GM21367 (cell line): ENCODE results near the gene MYLK4.

Experiments used
- ATAC-seq: cut with Tn5 transposase; IDR thresholded peaks from one replicate; pipeline ENCODE4 v1.9.1; 2021; ENCODE audit not compliant: unreplicated experiment

Gene MYLK4

DNA sequence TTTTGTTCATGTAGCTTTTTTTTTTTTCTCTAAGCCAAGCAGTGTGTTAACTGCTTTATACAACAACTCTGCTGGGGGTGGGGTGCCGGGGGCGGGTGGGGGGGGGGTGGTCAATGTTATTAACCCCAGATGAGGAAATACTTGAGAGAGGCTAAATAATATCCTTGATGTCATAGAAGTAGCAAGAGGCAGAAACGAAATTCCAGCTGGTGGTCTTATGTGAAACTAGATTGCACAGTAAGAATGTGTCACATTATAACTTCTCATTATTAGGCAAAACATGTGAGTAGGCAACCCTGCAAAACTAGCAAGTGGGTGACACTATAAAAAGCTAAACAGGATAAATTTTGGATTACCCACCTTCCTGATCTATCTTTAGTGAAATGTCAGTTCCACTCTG lies 12.8 kb downstream of the MYLK4 start:
- ATAC-seq = no peak

DNA sequence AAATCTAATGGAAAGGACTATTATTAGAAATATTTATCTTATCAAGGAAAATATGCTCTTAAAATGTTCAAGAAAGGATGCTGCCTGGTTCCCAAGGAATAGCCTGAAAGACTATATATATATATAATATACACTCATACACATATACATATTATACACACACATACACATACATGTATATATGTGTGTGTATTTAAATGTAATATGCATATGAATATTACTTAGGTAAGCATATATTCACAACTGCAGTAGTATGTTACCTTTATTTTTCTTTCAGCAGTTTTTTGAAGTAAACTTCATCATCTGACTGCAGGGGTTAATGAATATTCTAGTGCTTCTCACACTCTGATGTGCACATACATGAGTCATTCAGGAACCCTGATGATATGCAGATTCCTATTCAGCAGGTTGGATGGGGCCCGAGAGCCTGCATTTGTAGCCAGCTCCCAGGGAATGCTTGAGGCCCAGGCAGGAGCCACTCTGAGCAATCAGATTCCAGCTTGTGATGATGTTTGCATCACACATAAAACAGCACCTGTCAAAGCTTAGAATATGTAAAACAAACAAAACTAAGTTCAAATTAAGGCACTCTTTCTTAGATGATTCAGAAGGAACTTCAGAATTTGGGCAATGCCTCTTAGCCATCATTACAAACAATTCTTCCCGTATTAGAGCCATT lies 16.1 kb downstream of the MYLK4 start:
- ATAC-seq = no peak

DNA sequence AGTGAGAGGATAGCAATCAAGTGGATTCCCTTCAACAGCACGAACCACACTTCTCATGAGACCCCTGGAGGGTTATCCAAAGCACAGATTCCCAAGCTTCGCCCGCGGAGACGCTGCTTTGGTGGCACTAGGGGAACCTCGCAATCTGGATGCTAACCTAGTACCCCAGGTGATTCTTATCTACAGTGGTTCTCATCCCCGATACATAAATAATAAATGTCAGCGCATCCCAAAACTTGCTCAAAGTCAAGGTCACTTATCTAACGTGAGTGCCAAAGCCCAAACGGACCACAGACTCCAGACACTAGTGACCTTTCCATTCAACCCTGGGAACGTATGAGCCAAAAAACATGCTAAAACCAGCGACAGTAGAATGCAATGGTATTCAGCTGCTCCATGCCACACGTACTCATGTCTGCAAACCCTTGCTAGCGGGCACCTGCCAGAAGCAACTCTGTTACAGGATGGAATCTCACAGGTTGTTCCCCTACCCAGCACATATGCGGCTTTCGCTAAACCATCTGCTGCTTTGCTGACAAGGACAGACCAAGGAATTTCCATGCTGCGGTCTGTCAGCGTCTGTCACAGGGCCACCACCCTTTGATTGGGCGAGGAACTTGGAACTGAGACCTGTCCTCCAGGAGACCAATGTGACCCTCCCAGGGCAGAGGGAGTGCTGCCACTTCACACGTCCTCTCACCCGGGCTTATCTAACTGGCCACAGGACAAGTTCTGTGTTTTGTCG lies 16.8 kb downstream of the MYLK4 start:
- ATAC-seq = peak; percentile 6

DNA sequence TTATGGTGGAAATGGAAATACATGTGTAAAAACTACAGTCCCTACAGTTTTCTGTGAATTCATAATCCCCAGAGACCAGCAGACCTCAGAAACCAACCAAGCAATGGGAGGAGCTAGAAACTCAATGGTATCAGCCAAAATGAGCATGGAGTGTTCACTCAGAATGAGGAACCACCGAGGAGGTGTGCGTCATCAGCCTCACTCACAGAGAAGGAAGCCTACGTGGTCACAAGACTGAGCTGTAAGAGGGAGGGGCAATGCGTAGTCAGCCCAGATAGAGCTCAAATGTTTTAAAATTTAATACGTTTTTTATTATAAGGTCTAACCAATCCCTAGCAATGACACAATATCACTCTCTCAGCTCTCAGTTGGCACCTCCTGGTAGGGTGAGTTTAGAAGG lies 17.4 kb downstream of the MYLK4 start:
- peak; percentile 91 for ATAC-seq

DNA sequence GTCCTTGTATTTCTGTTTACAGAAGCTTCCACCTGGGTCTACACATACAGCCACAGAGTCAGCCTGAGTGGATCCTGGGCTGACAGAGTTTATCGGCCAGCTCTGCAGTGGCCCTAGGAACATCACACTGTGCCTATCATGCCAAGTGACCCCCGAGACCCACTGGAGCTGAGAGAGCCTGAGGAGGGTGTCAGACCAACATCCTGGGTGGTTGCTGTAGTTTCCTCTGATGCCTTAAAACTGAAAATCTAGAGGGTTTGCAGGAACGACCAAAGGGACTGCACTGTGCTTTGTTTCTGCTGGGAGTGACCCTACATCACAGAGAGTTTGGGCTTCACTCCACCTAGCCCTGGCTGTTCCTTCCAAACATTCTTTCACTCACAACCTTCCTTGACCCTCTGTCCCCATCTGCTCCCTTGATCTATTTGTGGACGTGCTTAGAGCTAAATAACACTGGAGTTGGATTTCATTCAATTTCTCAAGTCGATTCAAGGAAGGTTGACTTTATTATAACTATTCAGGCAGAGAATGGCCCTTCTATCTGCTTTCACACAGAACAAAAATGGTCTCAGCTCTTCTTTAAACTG lies 18.1 kb downstream of the MYLK4 start:
- ATAC-seq = no peak

DNA sequence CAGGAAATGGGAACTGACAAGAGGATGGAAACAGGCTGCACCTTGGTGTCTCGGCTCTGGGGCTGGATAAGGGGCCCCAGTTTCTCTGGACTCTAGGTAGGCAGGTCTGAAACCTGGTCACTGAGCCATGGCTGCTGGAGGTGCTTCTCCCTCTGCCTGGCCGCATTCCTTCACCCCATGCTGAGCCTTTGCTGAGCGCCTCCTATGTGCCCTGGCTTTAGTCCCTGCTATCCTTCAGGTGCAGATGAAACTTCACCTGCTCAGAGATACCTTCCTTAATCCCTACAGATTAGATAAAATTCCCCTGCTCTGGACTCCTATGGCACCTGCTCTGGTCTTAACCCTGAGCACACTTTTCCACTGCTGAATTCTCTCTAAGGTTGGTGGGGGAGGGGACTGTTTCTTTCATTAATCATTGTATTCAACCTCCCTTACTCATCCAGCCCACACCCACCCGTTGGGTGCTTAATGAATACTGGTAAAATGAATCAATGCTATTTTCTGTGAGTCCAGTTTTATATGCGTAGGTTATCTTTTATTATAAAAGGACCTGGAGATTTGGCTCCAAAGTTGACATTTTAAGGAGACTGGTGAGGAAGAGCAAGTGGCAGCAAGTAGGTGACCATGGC lies 19.3 kb downstream of the MYLK4 start:
- no peak for ATAC-seq

DNA sequence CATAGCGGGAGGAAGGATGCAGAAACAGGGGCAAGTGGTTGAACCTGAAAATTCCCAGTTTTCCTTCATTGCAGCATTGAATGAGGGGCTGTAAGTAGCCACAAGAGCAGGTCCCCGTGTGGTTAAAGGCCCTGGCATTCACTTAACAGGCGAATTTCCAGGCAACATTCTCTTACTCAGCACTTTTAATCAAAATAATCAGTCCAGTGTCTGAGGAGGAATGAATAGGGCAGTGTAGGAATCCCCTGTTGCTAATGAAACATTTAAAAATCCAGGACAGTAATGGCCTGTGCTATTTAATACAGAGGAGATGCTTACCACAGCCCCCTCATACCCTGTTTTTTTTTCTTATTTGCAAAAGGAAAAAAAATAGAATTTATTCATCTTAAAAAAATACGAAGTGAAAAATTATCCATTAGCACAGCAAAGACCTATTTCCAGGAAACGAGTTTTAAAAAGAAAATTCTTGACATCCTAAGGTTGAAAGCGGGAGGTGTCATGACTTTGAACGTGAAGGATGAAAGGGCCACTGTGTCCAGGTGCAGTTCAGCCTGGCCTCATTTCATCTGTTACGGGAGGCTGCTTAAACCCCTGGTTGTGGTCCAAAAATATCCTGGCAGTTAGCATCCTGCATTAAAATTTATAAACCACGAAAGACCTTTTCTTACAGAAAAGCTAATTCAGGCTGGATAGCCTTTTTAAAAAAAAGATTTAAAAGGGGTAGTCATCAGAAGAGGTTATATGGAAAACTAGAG lies 20.2 kb downstream of the MYLK4 start:
- ATAC-seq = no peak

DNA sequence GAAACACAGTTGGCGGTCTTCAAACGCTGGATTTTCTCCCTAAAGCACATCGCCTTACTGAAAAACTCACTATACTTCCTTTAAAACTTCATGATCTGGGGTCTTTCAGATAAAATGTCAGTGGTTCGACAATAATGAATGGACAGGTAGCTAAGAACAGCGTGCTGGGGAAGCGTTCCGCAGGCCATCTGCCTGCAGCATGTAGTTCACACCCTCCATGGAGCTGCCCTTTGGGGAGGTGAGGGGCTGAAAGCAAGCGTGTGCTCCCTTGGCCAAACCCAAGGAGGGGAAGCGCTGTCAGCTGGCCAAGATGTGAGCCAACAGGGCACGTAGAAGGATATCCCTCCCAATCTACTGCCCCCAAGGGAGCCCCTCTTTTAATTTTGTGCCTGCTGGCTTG lies 20.8 kb downstream of the MYLK4 start:
- ATAC-seq = no peak

DNA sequence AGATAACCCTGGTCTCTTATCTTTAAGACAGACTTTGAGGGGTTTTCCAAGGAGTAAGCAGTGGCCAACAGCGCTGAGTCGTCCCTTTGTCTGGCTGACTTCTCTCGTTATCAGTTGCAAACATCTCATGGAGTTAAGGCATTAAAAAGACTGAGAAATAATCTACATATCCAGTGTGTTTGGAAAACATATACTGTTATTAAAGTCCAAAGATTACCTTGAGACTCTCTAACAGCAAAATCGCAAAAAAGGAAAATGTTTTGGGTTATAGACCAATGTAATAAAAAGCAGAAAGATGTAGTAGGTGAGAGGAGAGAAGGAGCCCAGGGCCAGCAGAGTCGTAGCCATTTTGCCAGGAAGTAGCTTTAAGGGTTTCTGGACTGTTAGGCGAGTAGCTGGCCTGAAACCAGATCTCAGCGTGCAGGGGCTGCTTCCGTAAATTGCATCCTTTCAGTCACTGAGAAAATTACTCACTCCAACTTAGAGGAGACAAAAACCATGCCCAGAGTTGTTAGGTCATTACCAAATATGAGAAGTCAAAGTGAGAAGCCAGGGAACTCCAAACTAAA lies 24.6 kb downstream of the MYLK4 start:
- no peak for ATAC-seq

DNA sequence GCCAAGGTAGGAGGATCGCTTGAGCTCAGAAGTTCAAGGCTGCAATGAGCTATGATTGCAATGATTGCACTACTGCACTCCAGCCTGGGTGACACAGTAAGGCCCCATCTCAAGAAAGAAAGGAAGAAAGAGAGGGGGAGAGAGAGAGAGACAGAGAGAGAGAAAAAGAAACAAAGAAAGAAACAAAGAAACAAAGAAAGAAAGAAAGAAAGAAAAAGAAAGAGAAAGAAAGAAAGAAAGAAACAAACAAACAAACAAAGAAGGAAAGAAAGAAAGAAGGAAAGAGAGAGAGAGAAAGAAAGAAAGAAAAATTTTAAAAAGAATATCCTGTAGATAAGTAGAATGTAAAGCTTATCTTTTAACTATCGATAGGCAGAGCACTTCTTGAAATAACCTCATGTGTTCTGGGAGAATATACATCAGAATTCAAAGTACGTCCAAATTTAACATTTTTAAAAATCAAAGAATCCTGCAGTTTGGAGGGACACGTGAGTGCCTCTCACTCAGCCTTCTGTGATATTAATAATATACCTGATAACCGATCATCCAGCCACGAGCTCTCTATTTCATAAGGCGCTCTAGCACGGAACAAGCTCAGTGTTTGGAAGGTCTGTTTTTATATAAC lies 25.2 kb downstream of the MYLK4 start:
- ATAC-seq = no peak

DNA sequence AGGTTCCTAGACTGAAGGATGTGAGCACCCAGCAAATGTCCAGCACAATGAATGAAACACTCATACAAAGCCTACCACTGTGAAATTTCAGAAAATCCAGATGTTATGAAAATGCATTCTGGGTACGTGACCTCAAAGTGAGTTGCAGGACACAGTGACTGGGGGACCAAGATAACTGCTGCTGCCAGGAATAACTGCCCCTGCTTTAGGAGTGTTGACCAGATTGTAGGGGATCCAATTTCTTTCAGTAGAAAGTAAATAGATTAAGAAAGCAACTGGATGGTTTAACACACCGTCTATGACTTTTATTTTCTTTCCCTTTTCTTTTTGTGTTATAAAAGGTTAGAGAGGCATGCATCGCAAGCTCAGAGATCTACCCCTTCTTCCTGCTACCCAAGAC lies 29.5 kb downstream of the MYLK4 start:
- ATAC-seq = no peak

DNA sequence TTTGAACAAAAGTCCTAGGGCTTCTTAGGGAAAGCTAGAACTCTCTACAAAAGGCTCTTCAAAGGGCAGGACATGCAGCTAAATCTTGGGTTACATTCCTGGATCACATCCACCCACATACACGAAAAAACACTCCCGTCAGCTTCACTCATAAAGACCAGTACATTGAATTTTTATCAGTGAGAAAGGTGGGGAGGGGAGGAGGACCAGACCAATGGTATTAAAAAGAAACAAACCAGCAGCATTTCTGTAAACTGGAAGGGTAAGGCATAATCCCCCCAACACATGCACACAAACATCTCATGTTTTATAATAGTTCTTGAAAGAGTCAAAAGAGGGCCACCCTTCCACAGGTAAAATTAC lies 31.6 kb downstream of the MYLK4 start:
- ATAC-seq = no peak

DNA sequence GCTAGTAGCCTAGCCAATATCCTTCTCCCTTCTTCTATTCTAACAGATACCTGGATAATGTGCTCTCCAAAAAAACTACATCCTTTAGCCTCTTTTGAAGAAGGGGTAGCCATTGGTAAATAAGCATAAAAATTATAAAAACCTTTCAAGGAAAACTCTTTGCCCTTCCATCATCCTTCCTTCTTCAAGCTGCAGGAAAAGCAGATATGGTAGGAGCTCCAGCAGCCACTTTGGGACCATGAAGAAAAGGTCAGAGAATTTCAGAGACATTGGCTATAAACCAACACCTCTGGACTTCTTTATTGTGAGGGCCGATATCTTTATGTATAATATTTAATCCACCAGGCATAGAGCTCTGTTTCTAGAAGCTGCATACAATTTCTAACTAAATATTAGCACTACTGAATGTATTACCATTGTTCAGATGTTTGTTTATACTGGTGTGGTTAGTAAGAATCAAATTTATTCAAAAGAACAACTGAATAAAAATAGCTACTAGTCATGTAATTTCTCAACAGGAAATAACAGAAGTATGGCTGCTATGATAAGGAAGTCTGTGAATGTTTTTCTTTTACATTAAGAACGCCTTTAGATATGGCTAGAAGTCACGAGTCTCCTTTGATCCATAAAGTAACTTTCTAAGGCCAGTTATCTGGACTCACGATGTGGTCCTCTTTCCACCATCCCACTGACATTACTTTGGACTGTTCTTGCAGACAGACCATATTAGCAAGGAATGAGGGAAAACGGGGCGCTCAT lies 32.2 kb downstream of the MYLK4 start:
- ATAC-seq = no peak

DNA sequence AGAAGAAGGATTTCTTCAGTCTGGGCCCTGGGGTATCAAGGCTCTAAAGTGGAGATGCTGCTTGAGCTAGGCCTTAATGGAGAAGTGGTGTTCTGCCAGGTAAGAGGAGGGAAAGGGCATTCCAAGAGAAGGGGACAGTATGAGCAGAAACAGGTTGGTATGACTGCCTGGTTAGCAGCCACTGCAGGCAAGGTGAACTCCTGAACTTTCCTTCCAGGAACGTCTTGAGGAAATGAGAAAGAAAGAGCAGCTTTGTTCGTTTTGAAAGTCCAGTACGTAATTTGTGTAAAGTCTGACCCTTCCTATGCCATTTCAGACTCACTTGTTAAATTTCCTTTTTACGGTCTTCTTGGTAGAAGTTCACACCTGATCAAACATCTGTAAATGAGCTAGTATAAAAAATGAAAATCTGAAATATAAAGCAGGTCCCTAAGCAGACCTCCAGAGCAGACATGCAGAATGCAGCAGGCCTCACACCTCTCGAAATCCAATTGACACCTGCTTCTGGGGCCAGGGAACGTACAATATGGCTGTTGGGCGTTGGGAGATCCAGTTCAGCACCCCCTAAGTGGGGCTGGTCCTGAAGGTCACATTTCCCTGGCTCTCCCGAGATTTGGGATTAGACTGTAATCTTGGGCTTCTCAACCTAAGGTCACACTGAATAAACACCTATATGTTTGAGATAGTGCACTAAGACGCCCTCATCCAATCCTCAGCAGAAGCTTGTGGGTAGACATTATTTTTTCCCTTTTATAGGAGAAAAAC lies 33.6 kb downstream of the MYLK4 start:
- ATAC-seq = no peak

DNA sequence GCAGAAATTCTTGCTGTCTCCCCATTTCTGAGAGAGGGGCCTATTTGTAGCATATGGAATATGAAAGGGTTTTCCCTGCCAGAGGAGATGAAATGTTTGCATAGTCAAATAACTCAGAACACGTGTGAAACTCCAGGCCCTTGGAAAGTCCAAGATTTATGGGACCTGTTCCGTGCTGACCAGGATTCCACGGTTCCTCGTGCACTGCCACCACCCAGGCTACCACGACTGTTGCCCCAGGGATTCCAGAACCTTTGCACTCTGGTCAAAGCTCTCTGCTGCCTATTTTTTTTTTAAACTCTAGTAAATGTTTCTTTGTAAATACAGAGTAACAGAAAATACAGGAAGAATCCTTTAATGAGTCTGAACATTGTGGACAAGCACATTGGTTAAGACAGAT lies 35.0 kb downstream of the MYLK4 start:
- no peak for ATAC-seq

DNA sequence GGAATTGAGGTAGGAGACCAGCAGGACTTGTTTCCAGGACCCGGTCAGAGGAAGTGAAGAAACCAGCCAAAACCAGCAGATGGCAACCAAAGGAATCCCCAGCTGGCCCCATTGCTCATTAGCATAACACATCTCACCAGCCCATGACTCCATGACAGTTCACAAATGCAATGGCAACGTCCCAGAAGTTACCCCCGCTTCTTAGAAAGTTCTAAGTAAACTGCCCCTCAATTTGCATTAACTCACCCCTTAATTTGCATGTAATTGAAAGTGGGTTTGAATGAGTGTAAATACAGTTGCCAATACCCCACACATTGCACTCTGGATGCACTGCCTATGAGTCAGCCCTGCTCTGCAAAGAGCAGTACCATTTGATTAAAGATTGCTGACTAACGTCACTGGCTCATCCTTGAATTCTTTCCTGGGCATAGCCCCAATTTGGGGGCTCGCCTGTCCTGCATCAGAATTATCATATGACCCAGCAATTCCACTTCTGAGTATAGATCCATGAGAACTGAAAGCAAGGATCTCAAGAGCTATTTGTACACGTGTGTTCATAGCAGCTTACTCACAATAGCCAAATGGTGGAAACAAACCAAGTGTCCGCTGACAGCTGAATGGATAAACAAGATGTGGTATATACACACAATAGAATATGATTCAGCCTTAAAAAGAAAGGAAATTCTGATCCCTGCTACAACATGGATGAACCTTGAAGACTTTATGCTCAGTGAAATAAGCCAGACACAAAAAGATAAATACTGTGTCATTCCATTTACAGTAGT lies 36.4 kb downstream of the MYLK4 start:
- ATAC-seq = no peak

DNA sequence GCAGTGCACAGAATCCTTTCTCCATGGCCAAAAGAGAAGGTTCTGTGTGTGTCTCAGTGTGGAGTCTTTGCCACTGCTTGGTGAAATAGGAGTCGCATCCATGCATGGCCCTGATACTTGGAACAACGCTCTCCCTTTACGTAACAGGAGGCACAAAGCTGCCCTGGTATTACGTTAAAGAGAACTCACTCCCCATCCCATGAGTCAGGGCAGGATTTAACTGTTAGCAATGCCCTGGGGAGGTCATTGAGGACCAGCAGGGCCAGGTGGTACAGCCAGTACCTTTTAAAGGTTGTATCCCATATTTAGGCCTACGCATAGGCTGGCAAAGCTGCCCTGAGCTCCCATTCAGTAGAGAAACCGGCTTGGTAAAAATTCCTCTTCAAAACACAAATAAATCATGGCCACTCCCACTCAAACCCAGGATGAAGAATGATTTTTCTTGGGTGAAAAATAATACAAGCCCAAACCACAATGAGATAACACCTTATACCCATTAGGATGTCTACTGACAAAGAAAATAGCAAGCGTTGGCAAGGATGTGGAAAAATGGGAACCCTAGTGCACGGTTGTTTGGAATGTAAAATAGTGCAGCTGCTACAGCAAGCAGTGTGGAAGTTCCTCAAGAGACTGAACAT lies 37.1 kb downstream of the MYLK4 start:
- no peak for ATAC-seq

DNA sequence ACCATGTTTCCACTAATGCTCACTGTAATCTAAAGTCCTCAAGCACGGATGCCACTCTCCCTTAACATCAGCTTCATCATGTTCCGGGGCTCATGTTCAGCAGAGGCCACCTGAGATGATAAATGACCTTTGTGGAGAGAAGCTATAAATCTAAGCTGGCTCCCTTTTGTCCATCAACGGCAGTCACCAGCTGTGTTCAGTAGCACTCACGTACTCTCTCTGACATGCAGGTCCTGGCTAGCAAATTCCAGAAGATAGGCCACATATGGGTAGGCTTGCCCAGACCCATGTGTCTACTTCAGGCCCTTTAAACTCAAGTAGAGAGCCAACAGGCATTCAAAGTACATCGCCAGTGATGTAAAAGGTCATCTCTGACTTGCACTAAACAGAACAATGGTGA lies 38.6 kb downstream of the MYLK4 start:
- ATAC-seq = no peak
